MCF 10A (cell line): ENCODE measurements around the gene PCA3. TPM values are rescaled to one million over a fixed set of nuclear protein-coding genes. Genes with fewer than 3 reads are reported as not detected.

Source experiments
- BruUV-seq: library from RNA; stranded (reverse); fragments of 400-500 nt; replicated peaks from 2 replicates; lab custom pipeline; 2021; lab: Mats Ljungman, UMichigan
- CTCF ChIA-PET: fragments of 300-600 bp; sonication (Branson Sonifier 250); formaldehyde crosslinking; extraction: SDS; loops from one replicate; lab custom pipeline; 2021; ENCODE audit warnings: antibody characterized with exemption, inconsistent platforms; lab: Yijun Ruan, JAX
- POLR2A ChIA-PET: fragments of 300-600, 350-650 bp; sonication (Branson Sonifier 250); formaldehyde crosslinking; extraction: SDS; loops from one replicate; lab custom pipeline; 2020; ENCODE audit warnings: antibody characterized with exemption, inconsistent platforms; lab: Yijun Ruan, JAX
- DNase-seq: peaks from one replicate; pipeline ENCODE4 v3.0.0-alpha.2; 2018; ENCODE audit not compliant: unreplicated experiment
- H3K27ac Mint-ChIP-seq: one replicate; pipeline ENCODE4 v1.8.0; 2022; ENCODE audit warnings: mild to moderate bottlenecking, low read depth, mixed read lengths; ENCODE audit not compliant: unreplicated experiment
- H3K27me3 Mint-ChIP-seq: one replicate; pipeline ENCODE4 v1.8.0; 2022; ENCODE audit warnings: mixed read lengths; ENCODE audit not compliant: insufficient read depth, unreplicated experiment
- H3K36me3 Mint-ChIP-seq: one replicate; pipeline ENCODE4 v1.8.0; 2022; ENCODE audit warnings: mild to moderate bottlenecking, moderate library complexity, mixed read lengths; ENCODE audit not compliant: insufficient read depth, unreplicated experiment
- H3K4me1 Mint-ChIP-seq: one replicate; pipeline ENCODE4 v1.8.0; 2022; ENCODE audit warnings: mixed read lengths; ENCODE audit not compliant: insufficient read depth, unreplicated experiment
- H3K4me3 Mint-ChIP-seq: one replicate; pipeline ENCODE4 v1.8.0; 2022; ENCODE audit warnings: mild to moderate bottlenecking, moderate library complexity, mixed read lengths; ENCODE audit not compliant: unreplicated experiment
- H3K9me3 Mint-ChIP-seq: one replicate; pipeline ENCODE4 v1.8.0; 2022; ENCODE audit warnings: mixed read lengths; ENCODE audit not compliant: unreplicated experiment
- CTCF ChIP-seq: fragments of 200-600 bp; IDR thresholded peaks from one replicate; pipeline ENCODE4 v1.8.0; 2022; ENCODE audit warnings: antibody characterized with exemption, mild to moderate bottlenecking; ENCODE audit not compliant: unreplicated experiment
- intact Hi-C: fragments of 100-400 bp; cut with micrococcal nuclease; formaldehyde crosslinking; loops from 2 replicates; pipeline ENCODE4 v1.14.1; 2022
- total RNA-seq: library from RNA; stranded (reverse); gene quantifications from 2 replicates; pipeline ENCODE4 v1.2.3, GENCODE V29; 2022

Gene PCA3
- total RNA-seq, 1 experiment from 2014 or later = not detected

DNA sequence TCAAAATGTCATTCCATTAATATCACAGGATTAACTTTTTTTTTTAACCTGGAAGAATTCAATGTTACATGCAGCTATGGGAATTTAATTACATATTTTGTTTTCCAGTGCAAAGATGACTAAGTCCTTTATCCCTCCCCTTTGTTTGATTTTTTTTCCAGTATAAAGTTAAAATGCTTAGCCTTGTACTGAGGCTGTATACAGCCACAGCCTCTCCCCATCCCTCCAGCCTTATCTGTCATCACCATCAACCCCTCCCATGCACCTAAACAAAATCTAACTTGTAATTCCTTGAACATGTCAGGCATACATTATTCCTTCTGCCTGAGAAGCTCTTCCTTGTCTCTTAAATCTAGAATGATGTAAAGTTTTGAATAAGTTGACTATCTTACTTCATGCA, 20.6 kb downstream of the PCA3 start:
- Mint-ChIP-seq H3K27me3 (no peaks in the 10 kb centered on the region), H3K4me1 (no peaks in the 10 kb centered on the region), H3K36me3 (no peaks in the 10 kb centered on the region), H3K9me3 (no peaks in the 10 kb centered on the region), H3K4me3 (no peak overlapping the region), H3K27ac (no peak overlapping the region)
- TF ChIP-seq CTCF = no peak
- ChIA-PET POLR2A (no interaction called here), CTCF (interaction anchor here (0.7 kb wide), 1 partner anchor 379 kb away, joined by 3 read pairs; no protein-coding TSS in a partner anchor)
- intact Hi-C loops = no loop called here
- no TSS peak for BruUV-seq
- no peak for DNase-seq

GRCh38 chr9:76785501-76785900, 21.3 kb downstream of the PCA3 start:
- H3K27me3 Mint-ChIP-seq = no peaks in the 10 kb centered on the region
- intact Hi-C loops = no loop called here
- no peak for TF ChIP-seq CTCF
- no peaks in the 10 kb centered on the region for H3K4me1 Mint-ChIP-seq
- no peak overlapping the region for H3K4me3 Mint-ChIP-seq
- BruUV-seq = no TSS peak
- no peak overlapping the region for H3K27ac Mint-ChIP-seq
- ChIA-PET CTCF (interaction anchor here (0.6 to 1.2 kb wide), 2 partner anchors 26 to 60 kb away, joined by 3 read pairs; no protein-coding TSS in a partner anchor), POLR2A (interaction anchor here (1.1 kb wide), 1 partner anchor 209 kb away, joined by 3 read pairs; no protein-coding TSS in a partner anchor)
- no peak for DNase-seq
- H3K9me3 Mint-ChIP-seq = no peaks in the 10 kb centered on the region
- no peaks in the 10 kb centered on the region for H3K36me3 Mint-ChIP-seq

DNA sequence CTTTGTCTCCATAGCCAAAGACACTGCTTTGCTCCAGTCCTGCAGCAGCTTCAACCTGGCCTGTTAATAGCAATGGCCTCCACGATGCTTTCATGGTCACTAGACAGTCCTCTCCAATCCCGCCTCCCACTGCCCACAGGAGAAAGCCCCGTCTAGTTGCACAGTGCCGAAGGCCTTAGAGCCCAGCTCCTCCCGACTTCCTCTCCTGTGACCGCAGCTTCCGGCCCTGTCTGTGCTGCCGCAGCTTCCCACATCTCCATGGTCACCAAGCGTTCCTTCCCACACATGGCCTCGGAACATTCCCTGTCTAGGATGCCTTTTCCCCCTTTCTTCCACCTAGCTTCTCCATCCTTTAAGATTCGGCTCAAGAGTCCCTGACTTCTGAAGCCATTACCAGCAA, 23.4 kb downstream of the PCA3 start:
- TF ChIP-seq CTCF = no peak
- Mint-ChIP-seq H3K27me3 (no peaks in the 10 kb centered on the region), H3K9me3 (no peaks in the 10 kb centered on the region), H3K4me3 (no peak overlapping the region), H3K36me3 (no peaks in the 10 kb centered on the region), H3K27ac (no peak overlapping the region), H3K4me1 (no peaks in the 10 kb centered on the region)
- ChIA-PET CTCF (no interaction called here), POLR2A (no interaction called here)
- BruUV-seq = no TSS peak
- DNase-seq = no peak
- intact Hi-C loops = no loop called here

- Mint-ChIP-seq H3K4me3 (no peak overlapping the region), H3K4me1 (no peaks in the 10 kb centered on the region), H3K27me3 (no peaks in the 10 kb centered on the region), H3K27ac (no peak overlapping the region), H3K36me3 (no peaks in the 10 kb centered on the region), H3K9me3 (no peaks in the 10 kb centered on the region)
- TF ChIP-seq CTCF = no peak
- ChIA-PET POLR2A (no interaction called here), CTCF (interaction anchor here (0.6 kb wide), 1 partner anchor 375 kb away, joined by 3 read pairs; no protein-coding TSS in a partner anchor)
- intact Hi-C loops = no loop called here
- DNase-seq = no peak
- no TSS peak for BruUV-seq
These were observed 25.6 kb downstream of the PCA3 start for GRCh38 chr9:76789840-76790239.
